GM18508 (cell line): ENCODE measurements around the gene SLC52A1.
"Not testable (repeated sequence)": the region's sequence is repeated elsewhere in the genome, so short reads cannot be mapped to it uniquely, and the experiment has no call there.

Source experiments
- ATAC-seq: cut with Tn5 transposase; IDR thresholded peaks from one replicate; pipeline ENCODE4 v1.9.1; 2021; ENCODE audit warnings: moderate number of reproducible peaks; ENCODE audit not compliant: insufficient read depth, unreplicated experiment

Gene SLC52A1

DNA sequence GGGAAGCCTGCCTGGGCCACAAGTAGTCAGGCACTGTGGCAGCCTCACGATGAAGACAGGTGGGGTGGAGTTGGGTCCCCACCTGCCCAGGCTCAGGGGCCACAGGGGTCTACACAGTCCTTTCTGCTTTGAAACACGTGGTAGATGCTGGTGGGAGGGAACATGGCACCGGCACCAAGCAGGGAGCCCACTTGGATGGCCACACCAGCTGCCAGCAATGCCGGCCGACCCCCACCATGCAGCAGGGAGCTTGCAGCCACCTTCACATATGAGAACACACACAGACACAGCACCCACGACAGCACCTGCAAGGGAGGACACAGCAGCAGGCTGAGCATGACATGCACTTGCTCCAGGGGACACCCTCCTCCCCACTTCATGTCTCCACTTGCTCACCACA is 2.4 kb downstream of the SLC52A1 start:
- ATAC-seq = no peak

DNA sequence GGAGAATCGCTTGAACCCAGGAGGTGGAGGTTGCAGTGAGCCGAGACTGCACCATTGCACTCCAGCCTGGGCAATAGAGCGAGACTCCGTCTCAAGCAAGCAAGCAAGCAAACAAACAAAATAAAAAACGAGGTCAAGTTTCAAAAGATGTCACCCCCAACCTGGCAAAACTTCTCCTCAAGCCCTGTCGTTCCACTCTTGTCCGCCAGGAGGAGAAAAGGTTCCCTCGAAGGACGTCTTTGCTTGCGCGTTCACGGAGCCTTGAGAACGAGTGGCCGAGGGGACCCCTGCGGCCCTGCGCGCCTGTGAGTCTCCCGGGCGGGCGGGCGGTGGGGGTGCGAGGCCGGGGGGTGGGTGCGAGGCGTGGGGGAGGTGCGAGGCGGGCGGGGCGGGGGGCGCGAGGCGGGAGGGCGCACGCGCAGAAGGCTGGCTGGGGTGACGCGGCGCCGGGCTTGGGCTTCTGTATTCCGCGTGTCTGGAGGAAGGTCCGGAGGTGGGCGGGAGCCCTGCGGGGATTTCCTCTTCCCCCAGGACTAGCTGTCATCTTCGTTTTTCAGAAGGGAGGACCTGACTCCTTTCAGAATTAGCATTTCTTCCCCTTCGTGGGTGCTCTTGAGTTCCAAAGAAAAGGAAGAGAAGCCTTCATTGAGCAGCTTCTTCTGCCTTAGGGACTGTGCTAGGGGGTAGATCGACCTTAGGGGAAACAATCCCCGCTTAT is 3.7 kb downstream of the SLC52A1 start:
- no peak for ATAC-seq

DNA sequence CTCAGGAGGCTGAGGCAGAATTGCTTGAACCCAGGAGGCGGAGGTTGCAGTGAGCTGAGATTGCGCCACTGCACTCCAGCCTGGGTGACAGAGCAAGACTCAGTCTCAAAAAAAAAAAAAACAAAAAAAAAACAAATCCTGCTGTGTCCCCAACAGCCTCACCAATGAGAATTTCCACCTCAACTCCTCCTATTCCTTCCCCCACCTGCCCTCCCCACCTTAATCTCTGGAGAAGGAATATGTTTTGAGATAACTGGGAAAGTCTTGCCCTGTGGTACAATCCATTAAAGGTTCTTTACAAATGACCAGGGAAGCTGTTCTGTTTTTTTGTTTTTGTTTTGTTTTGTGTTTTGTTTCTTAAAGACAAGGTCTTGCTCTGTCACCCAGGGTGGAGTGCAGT is 5.1 kb downstream of the SLC52A1 start:
- ATAC-seq = not testable (repeated sequence)

DNA sequence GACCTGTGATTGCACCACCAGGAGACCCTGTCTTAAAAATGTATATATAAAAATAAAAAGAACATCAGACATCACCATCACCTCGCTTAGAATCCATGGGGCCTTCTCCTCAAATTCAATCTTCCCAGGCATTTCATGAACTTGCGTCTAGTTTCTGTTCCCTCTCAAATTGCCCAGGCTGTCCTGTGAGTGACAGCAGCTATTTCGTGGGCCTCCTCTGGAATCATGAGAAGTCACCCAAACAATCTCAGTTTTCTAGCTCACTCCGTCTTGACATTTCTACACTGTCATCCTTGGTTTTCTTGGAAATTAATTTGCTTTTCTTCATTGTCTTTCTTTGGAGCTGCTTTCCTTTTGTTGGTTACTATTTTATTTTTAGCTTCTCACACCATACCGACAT is 7.3 kb downstream of the SLC52A1 start:
- no peak for ATAC-seq

DNA sequence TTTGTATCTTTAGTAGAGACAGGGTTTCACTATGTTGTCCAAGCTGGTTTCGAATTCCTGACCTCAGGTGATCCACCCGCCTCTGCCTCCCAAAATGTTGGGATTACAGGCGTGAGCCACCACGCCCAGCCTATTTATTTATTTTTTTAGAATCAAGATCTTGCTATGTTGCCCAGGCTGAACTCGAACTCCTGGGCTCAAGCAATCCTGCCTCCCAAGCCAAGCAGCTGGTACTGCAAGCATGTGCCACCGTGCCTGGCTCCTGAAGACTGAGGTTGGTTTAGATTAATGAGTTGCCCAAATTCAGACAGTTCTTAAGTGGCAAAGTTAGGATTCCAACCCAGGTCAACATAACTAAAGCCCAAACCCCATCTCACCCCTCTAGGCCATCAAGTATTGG is 7.9 kb downstream of the SLC52A1 start:
- no peak for ATAC-seq

DNA sequence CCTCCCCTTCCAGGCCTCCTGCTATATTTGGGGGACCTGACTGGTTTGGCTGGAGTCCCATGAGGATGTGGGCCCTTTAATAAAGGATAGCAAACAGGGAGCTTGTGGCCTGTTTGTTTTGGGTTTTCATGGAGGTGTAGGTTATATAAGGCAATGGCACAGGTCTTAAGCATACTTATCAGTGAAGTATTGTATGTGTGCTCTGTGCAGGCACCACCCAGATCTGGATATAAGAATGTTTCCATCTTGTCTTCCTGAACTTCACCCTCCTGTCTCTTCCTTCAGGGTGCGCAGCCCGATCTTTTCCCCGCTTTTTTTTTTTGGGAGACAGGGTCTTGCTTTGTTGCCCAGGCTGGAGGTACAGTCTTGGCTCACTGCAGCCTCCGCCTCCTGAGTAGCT is 10.6 kb downstream of the SLC52A1 start:
- ATAC-seq = no peak

DNA sequence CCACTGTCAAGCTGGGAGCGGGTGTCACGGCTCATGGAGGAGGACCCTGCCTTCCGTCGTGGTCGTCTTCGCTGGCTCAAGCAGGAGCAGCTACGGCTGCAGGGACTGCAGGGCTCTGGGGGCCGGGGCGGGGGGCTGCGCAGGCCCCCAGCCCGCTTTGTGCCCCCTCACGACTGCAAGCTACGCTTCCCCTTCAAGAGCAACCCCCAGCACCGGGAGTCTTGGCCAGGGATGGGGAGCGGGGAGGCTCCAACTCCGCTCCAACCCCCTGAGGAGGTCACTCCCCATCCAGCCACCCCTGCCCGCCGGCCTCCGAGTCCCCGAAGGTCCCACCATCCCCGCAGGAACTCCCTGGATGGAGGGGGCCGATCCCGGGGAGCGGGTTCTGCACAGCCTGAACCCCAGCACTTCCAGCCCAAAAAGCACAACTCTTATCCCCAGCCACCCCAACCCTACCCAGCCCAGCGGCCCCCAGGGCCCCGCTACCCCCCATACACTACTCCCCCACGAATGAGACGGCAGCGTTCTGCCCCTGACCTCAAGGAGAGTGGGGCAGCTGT is 11.6 kb downstream of the SLC52A1 start:
- no peak for ATAC-seq

DNA sequence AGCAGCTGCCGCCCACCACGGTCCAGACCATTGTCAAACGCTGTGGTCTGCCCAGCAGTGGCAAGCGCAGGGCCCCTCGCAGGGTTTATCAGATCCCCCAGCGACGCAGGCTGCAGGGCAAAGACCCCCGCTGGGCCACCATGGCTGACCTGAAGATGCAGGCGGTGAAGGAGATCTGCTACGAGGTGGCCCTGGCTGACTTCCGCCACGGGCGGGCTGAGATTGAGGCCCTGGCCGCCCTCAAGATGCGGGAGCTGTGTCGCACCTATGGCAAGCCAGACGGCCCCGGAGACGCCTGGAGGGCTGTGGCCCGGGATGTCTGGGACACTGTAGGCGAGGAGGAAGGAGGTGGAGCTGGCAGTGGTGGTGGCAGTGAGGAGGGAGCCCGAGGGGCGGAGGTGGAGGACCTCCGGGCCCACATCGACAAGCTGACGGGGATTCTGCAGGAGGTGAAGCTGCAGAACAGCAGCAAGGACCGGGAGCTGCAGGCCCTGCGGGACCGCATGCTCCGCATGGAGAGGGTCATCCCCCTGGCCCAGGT is 13.0 kb downstream of the SLC52A1 start:
- ATAC-seq = no peak

DNA sequence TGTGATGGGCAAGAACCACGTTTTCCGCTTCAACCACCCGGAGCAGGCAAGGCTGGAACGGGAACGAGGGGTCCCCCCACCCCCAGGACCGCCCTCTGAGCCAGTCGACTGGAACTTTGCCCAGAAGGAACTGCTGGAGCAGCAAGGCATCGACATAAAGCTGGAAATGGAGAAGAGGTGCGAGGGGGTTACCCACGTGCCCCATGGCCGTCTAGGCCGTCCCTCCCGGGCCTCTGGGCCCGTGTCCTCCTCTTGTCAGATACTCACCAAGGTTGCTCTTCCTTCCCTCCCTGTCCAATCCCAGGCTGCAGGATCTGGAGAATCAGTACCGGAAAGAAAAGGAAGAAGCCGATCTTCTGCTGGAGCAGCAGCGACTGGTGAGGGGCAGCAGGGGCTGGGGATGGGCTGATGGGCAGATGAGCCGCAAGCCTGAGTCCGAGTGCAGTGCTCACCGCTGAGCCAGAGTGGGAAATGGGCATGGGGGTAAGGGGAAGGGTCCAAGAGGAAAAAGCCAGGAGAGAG is 14.7 kb downstream of the SLC52A1 start:
- no peak for ATAC-seq

DNA sequence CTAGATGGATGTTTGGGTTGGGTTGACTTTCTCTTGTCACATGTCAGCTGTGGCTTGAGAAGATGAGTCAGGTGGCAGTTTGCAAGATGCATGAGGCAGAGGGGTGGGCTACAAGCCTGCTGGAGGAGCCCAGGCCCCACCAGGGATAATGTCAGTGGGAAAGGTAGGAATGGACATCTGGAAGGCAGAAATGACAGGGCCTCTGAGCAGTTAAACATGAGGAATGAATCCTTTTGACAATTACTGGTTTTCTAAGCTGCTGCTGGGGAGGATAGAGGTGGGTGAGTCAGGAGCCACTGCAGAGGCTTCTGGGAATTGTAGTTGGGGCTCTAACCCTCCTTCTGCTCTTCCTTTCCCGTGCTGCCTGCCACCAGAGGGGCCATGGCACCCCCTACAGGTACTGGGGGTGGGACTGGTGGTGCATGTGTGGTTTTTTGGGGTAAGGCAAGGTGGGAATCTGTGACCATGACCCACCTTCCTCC is 15.7 kb downstream of the SLC52A1 start:
- no peak for ATAC-seq

DNA sequence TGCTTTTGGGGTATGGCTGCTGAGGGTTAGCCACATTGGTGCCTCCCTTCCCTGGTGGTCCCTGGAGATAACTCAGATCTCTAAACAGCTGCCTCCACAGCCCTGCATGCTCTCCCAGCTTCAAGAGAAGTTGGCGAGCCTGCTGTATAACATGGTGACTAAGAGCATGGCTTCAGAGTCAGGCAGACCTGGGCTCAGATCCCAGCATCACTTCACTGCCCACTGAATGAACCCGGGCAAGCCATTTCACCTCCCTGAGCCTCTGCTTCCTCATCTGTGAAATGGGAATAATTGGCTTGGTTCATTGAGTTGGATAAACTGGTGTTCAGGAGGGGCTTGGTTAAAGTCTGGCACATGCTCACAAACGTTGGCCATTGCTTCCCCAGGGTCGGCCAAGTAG is 20.9 kb downstream of the SLC52A1 start:
- ATAC-seq = no peak

DNA sequence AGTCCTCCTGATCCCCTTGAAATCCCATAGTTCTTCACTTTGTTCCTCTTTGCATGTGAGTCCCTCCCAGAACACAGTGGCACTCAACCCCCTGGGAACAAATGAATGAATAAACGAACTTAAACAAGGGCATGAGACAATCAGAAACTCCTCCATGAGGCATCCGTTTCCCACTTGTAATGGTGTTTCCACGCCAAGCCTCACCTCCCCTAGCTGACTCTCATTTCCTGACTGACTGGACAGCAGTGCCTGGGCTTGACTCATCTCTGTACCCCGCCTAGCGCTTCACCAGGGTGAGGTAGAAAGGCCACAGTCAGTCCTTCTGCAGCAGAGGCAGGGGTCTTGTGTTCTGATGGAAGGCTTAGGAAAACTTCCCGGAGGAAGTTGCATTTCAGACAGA is 23.3 kb downstream of the SLC52A1 start:
- ATAC-seq = no peak

DNA sequence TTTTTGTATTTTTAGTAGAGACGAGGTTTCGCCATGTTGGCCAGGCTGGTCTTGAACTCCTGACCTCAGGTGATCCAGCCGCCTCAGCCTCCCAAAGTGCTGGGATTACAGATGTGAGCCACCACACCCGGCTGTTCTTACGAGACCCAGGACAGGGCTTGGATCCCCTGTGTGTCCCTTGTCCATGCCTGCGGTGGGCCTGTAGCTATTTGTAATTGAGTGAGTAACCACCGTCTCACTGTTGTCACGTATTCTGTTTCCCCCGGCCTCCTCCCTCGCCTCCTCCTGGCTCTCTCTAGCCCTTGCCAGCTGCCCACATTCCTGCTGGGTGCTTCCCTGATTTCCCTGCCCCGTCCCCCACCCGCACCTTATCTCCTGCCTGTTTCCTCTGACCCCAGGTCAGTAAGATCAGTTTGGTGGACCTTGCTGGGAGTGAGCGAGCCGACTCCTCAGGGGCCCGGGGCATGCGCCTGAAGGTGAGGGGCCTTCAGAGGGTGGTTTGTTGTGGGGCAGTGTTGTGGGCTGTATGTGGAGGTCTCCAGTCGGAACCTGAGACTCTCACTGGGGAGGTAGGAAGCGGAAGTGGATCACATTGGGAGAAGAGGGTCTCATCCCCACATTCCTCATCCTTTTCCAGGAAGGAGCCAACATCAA is 31.9 kb downstream of the SLC52A1 start:
- ATAC-seq = no peak

DNA sequence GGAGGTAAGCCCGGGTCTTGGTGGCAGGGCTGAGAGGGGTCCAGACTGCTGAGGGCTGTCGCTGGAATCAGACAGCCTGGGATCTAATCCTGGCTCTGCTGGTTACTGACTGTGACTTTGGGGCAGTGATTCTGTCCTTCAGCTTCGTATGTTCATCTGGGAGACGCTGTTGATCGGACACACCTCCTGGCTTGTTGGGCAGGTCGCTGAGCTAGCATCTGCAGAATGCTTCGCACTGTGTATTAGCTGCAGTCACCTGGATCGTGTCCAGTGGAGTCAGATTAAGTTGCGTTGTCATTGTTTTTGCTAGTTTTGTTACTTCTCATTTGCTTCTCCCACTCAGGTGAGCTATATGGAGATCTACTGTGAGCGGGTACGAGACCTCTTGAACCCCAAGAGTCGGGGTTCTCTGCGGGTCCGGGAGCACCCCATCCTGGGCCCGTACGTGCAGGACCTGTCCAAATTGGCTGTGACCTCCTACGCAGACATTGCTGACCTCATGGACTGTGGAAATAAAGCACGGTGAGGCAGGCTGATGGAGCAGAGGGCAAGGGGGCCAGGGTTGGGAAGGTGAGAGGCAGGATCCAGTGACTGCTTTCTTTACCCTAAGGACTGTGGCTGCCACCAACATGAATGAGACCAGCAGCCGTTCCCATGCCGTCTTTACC is 33.0 kb downstream of the SLC52A1 start:
- no peak for ATAC-seq

DNA sequence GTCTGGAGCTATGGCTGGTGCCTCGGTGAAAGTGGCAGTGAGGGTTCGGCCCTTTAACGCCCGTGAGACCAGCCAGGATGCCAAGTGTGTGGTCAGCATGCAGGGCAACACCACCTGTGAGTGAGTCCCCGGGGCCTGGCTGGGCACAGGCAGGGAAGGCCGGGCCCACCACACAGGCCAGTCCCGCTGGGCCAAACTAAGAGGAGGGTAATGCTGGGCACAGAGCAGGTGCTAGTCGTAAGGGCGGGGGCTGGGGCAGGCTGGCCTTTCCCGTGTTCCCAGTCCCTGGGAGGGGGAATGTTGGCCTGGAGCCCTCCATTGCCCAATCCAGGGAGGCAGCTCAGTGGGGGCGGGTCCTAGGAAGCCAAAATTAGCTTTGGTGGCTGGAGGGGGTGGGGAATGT is 35.0 kb downstream of the SLC52A1 start:
- no peak for ATAC-seq

DNA sequence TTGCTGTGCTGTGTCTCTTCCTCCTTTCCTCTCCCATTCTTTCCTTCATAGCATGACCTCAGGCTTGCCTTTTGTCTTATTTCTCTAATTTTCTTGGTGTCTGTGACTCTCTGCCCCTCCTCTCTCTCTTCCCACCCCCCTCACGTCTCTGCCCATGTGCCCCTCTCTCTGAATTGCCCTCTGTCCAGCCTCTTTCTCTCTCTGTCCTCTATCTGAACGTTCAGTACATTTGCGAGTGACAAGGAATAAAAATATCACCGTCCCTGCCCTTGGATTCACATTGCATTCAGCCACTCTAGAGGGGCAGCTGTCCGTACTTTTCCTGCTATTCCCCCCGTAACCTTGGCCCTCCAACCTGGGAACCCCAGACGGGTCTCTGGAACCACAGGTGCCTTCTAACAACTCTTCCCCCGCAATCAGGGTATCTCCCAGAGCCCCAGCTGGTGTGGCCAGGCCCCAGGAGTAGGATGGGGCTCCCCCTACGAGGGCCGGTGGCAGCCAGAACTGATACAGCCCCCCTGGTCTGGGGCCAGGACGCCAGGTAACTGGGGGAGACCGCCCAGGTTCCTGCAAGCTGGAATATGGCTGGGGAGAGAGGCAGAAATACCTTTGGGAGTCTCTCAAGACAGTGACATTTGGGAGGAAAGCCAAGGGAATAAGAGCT is 35.7 kb downstream of the SLC52A1 start:
- no peak for ATAC-seq

DNA sequence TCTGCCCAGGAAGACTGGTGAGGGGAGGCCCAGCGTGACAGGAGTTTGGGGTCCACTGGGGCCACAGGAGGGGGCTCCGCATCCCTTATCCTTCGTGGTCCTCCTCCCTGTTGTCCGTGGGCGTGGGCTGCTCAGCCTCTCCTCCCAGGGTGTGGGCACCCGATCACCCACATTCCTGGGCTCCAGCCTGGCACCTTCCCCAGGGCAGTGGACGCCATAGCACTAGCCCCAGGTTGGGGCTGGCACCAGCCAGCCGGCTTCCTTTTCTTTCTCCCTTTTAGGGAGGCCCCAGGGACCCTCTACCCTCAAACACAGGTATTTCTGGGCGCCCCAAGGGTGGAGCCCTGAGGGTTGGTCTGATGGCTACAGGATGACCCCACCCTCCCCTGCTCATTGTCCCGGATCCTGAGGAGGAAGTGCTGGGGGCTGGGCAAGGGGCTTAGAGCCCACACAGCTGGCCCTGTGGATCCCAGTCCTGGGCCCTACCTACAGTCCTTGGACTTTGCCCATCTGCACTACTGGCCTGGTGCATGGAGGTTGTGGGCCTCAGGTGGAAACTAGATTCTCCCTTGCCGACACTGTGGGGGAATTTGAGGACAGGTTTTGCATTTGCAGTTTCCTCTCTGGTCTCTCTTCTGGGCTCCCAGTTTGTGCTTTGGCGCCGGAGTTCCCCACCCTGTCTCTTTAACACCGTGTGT is 36.3 kb downstream of the SLC52A1 start:
- no peak for ATAC-seq

DNA sequence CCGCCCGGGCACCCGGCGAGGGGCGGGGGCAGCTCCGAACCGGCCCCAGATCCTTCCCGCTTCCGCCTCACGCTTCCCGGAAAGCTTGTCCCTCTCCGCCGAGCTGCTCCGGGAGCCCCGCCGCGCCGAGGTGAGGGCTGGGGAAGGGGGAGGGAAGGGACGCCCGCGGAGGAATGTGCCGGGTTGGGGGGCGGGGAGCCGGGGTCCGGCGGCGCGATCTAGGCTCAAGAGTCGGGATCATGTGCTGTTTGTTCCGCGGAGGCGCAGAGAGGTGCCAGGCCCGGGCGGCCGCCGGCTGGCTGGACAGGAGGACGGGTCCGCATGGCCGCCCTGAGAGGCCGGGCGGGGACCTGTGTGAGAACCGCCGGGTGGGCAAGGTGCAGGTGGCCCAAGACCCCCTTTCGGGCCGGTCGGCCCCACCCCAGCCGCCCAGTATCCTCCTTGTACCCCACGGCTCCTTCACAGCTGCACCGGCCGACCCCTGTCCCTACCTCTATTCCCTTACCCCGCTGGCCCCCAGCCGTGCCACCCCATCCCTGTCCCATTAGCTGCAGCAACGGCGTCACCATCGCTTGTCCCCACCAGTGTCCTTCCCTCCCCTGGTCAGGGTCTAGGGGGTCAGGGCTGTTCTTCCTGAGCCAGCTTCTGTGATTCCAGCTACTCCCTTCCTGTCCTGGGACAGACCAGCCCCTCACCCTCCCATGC is 37.0 kb downstream of the SLC52A1 start:
- no peak for ATAC-seq
